HG03442 (cell line): ENCODE results near the gene APOL6.
"Not testable (repeated sequence)": the region's sequence is repeated elsewhere in the genome, so short reads cannot be mapped to it uniquely, and the experiment has no call there.

Experiments used
- ATAC-seq: cut with Tn5 transposase; IDR thresholded peaks from one replicate; pipeline ENCODE4 v1.9.1; 2021; ENCODE audit warnings: mild to moderate bottlenecking, moderate library complexity; ENCODE audit not compliant: unreplicated experiment

The APOL6 gene

GRCh38 chr22:35634943-35635540 is 13.2 kb upstream of the APOL6 start:
- ATAC-seq, result no peak

DNA sequence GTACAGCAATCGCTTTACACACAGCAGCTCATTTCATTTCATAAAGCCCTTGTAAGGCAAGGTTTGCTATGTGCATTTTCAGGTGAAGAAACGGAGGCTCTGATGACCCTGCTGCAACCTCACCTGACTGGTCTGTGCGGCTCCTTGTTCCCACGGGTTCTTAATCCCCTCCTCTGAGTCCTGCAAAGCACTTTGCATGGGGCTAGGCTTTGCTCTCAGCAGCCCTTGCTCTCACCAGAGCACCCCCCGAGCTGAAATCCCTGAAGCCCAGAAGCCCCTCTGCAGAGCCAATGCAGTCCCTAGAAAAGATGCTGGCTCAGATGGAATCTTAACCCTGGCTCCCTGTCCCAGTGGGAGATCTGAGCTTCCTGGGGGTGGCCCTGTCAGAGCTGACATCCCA is 11.0 kb upstream of the APOL6 start:
- ATAC-seq, result no peak

DNA sequence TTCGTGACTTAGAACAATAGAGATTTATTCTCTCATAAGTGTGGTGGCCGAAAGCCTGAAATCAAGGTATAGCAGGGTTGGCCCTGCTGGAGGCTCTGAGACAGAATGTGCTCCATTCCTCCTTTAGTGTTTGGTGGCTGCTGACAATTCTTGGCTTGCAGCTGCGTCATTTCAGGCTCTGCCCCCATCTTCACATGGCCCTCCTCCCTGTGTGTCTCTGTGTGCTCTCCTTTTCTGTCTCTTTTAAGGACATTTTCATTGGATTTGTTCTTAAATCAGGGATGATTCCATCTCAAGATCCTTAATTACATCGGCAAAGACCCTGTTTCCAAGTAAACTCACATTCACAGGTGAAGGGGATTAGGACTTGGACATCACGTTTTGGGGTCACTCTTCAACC is 10.2 kb upstream of the APOL6 start:
- ATAC-seq, result no peak

- no peak for ATAC-seq
Measured at GRCh38 chr22:35638410-35638809, 9.8 kb upstream of the APOL6 start.

- no peak for ATAC-seq
Measured at GRCh38 chr22:35641494-35642120, 6.6 kb upstream of the APOL6 start.

- ATAC-seq, result no peak
Measured at GRCh38 chr22:35642305-35642741, 5.9 kb upstream of the APOL6 start.

DNA sequence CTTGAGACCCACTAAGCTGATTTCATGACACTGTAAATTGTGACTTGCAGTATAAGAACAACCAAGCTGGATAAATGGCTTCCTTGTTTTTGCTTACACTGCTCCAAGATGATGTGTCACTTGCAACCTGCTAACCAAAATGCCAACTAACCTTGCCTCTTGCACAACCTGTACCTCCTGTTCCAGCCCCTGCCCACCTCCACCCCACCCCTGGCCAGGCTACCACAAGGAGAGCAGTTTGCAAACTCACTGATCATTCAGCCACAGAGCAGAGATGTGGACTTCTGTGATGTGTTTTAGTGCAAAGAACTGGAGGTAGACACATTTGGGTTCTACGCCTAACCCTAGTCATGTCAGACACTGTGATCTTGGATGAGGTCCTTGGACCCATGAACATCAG is 4.3 kb upstream of the APOL6 start:
- ATAC-seq, result no peak

- ATAC-seq, result no peak
Measured at GRCh38 chr22:35645646-35646045, 2.6 kb upstream of the APOL6 start.

- ATAC-seq, result no peak
Measured at GRCh38 chr22:35649026-35649553, 844 bp downstream of the APOL6 start.

DNA sequence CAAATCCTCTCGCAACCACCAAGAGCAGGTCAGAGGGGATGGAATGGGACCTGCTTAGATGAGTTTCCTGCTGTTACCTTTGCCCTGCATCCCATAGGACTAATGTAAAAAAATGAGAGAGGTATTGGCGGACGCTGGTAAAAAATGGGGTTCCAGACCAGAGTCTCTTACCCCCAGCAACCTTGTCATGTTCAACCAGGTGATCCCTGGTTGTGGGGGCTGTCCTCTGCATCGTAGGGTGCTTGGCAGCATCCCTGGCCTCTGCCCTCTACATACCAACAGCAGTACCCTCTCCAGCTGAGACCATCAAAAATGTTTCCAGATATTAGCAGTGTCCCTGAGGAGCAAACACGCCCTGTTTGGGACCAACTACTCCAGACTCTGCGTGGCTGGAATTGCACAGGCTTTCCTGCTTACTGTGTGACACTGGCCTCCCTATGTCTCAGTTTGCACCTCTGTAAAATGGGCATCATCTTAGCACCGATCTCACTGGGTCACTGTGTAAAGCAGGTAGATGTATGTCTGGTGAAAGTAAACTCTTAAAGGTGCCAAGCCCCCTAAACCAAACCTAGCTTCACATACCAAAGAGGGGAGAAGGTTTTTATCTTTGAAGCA is 1.5 kb downstream of the APOL6 start:
- ATAC-seq, result no peak

DNA sequence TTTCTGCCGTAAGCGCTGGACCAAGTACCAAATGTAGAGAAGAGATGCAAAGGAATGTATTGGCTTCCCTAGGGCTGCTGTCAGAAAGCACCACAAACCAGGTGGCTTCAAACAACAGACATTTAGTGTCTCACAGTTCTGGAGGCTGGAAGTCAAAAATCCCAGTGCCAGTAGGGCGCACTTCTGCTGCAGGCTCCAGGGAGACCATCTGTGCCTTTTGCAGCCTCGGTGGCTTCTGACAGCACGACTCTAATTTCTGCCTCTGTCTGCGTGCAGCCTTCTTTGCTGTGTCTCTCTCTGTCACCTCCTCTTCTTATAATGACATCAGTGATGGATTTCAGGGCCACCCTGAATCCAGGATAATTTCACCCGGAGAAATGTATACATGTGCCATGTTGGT is 2.8 kb downstream of the APOL6 start:
- ATAC-seq, result no peak

GRCh38 chr22:35653824-35654223 is 5.6 kb downstream of the APOL6 start:
- ATAC-seq, result no peak

DNA sequence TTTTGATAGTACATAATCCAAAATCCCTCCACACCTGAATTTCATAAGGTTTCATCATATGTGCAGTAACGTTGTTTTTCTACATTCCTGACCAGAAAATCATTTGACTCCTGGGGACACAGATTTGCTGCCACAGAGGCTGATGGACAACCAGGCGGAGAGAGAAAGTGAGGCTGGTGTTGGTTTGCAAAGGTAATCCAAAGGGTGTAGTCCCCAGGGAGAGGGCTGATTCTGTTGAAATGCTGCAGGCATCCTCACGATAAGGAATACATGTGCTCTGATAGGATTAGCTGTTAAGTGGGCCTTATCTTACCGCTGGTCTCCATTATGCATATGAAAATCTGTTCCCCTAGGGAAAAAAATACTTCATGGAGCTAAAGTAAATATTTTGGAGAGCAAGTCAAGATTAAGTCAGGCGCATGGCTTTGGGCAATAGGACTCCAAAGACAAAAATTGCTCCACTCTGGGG is 8.1 kb downstream of the APOL6 start:
- no peak for ATAC-seq

- ATAC-seq, result no peak
Measured at GRCh38 chr22:35657571-35658312, 9.5 kb downstream of the APOL6 start.

- no peak for ATAC-seq
Measured at GRCh38 chr22:35660291-35661127, 12.3 kb downstream of the APOL6 start.

- ATAC-seq, result no peak
Measured at GRCh38 chr22:35661464-35661863, 13.2 kb downstream of the APOL6 start.

DNA sequence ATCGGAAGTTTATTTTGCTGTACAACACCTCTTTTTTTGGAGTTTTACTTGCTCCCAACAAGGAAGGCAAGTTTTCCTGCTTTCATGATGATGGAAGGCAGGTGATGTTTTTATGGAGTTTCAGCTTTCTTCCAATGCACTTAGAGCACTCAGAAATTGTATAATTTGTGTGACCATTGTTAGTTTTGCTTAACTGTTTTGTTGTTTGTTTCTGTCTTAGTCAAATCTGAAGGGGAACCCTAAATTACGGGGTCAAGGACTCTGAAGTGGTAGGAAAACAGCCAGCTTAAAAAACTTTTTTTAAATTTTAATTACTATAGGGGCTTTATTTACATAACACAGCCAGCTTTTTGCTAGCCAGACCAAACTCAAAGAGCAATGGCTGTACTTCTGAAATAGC is 14.7 kb downstream of the APOL6 start:
- no peak for ATAC-seq

DNA sequence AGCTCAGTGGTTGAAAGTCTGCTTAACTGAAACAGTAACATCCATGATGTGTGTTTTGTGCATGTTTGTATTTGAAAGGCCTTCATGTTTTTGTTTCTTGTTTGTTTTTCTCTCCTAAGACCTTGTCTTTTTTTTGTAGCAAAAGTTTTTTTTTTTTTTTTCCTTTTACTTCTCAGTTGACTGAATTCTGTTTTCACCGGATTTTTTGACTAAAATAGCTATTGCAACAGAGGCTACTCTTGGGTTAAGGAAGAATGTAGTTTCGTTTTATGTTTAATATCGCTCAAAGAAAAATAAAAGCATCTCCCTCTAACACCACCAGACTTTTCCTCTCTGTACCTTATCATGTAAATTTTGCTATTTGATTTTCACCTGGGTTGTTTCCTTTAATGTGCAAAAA is 15.1 kb downstream of the APOL6 start:
- ATAC-seq, result no peak

- ATAC-seq, result no peak
Measured at GRCh38 chr22:35664955-35665587, 16.8 kb downstream of the APOL6 start.

GRCh38 chr22:35666699-35667098 is 18.5 kb downstream of the APOL6 start:
- not testable (repeated sequence) for ATAC-seq
